T47D (cell line): ENCODE results near the gene METTL5.

ENCODE experiments used
- DNase-seq, 2 experiments: peaks; one replicate each; pipeline versions ENCODE4 v3.0.0 to v3.0.0-alpha.2; 2011 to 2012; ENCODE audit warnings: low read depth in 1 of 2, low spot score in 1 of 2
- JUND ChIP-seq: IDR thresholded peaks from 2 replicates; pipeline ENCODE4 v1.6.1; 2012; ENCODE audit warnings: low read depth
- in situ Hi-C: cut with HindIII; loops from 2 replicates; pipeline ENCODE4 v1.10.0; 2016; ENCODE audit warnings: low sequenced_read_pairs, low pct_unique_long_range_greater_than_20kb

Gene METTL5

GRCh38 chr2:169795181-169795580 lies 29.5 kb downstream of the METTL5 start:
- no peak for TF ChIP-seq JUND
- in situ Hi-C loops: no loop called here
- no peak for DNase-seq

- in situ Hi-C loops: no loop called here
- TF ChIP-seq JUND: no peak
- no peak for DNase-seq
Observed at GRCh38 chr2:169790581-169790980, 34.1 kb downstream of the METTL5 start.

DNA sequence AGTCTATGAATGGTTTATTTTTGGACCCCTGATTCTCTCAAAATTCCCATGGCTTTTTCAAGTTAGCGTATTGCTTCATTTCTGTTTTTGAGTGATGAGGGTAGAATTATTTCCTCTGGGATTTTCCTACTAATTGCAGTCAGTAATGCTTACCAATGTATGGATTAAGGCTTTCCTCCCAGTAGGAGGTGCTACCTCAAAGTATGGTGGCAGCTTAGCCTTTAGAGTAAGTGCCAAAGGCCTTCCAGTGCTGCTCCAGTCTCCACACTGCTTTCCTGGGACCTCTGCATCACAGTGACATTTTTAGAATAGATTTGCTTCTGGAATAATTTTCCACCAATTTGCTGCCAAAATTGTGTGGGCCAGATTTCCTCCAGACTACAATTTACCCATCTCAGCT lies 42.2 kb downstream of the METTL5 start:
- no peak for DNase-seq
- in situ Hi-C loops: no loop called here
- TF ChIP-seq JUND: no peak

DNA sequence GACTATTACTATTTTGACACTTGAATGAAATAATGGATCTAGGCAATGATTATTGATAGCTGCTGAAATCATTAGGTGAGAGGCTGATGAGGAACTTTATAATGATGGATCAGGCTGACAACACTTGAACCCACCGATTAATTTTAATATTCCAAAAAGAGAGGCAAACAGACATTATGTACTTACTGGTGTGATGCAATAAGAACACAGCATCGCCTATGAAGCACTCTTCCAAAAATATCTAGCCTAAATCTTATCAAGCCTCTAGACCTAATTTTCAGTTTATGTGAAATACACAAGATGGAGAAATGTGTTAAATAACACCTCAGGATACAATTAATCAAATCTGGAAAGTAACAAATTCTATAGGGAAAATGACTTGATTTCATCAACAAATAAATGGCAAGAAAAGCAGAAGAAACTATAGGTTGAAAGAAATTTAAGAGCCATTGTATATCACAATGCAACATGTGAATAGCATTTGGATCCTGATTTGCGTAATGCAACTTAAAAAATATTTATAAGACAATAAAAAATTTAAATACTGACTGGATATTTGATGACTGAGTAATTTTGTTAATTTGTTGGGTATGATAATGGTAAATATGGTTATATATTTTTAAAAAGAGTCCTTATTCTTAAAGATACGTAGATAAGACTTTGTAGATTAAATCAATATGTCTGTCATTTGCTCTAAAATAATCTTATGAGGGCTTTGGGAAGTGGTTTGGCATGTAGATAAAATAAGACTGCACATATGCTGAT lies 43.3 kb downstream of the METTL5 start:
- in situ Hi-C loops: no loop called here
- TF ChIP-seq JUND: no peak
- no peak for DNase-seq

DNA sequence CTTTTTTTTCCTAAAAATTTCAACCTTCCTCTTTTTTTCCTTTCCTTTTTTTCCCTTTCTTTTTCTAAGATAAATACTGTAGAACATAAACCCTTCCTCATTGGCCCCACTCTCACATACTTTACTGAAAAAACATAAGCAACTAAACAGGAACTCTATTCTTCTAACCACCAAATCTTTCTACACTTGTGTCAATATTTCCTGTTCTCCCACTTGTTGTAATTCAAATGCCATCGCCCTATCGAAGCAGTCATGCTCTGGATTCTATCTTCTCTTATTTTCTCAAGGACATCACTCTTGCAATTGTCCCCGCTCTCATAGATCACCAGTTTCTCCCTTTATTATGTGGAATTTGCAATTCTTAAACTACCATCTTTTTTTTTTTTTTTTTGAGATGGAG lies 46.3 kb downstream of the METTL5 start:
- TF ChIP-seq JUND: no peak
- DNase-seq: no peak
- in situ Hi-C loops: no loop called here

- TF ChIP-seq JUND: no peak
- no peak for DNase-seq
- in situ Hi-C loops: no loop called here
Observed at GRCh38 chr2:169776252-169776761, 48.4 kb downstream of the METTL5 start.

DNA sequence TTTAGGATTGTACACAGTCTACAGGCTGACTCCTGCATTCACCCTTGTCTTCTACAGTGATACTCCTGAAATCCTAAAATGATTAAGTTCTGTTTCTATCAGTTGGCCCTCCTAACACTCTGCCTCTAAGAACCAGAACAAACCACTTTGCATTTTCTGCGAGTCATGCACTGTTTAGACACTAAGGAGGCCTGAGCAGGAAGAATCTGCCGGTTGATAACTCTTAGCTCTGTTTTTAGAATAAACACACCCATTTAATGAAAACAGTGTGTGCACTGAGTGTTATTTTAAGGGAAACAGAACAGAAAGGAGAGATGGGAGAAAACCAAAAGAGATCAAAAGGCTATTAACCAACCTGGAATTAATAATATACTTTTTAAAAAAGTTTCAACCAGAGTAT lies 48.9 kb downstream of the METTL5 start:
- no peak for DNase-seq
- in situ Hi-C loops: no loop called here
- no peak for TF ChIP-seq JUND

DNA sequence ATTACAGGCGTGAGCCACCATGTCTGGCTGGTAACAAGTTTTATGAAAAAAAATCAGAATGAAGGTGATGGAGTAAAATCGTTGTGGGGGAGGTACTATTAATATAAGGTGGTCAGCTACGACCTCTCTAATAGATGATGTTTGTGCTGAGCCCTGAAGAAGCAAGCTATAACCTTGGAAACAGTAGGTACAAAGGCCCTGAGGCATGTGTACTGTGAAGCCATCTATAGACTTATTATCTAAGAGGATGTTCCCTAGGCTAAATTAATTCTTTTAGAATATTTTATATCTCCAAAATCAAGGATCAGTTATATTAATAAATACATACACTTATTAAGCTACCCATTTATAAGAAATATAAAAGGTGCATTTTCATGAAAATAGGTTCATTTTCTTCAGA lies 49.4 kb downstream of the METTL5 start:
- no peak for DNase-seq
- in situ Hi-C loops: no loop called here
- TF ChIP-seq JUND: no peak

- in situ Hi-C loops: no loop called here
- DNase-seq: no peak
- TF ChIP-seq JUND: no peak
Observed at GRCh38 chr2:169772651-169773050, 52.1 kb downstream of the METTL5 start.

- TF ChIP-seq JUND: no peak
- in situ Hi-C loops: no loop called here
- no peak for DNase-seq
Observed at GRCh38 chr2:169771612-169772011, 53.1 kb downstream of the METTL5 start.

GRCh38 chr2:169771021-169771420 lies 53.7 kb downstream of the METTL5 start:
- no peak for TF ChIP-seq JUND
- in situ Hi-C loops: no loop called here
- DNase-seq: no peak

- in situ Hi-C loops: no loop called here
- TF ChIP-seq JUND: no peak
- DNase-seq: no peak
Observed at GRCh38 chr2:169768262-169768995, 56.3 kb downstream of the METTL5 start.

GRCh38 chr2:169767243-169767888 lies 57.3 kb downstream of the METTL5 start:
- no peak for TF ChIP-seq JUND
- peak; percentile 60 to 66 for DNase-seq
- in situ Hi-C loops: no loop called here
